M059J (cell line): ENCODE data around the gene FURIN. TPM values are rescaled to one million over a fixed set of nuclear protein-coding genes. Genes with fewer than 3 reads are reported as not detected.

Source experiments
- total RNA-seq: library from RNA; depleted of rRNA; stranded (reverse); fragments of >200 nt; shearing (Covaris generic); gene quantifications from 2 replicates; pipeline ENCODE4 v1.2.3, GENCODE V29; 2014; rRNA removed

Gene FURIN
- total RNA-seq, 1 experiment from 2014 or later = 33.6 TPM

Other genes with a start within 250 kb of the FURIN start
- 7.7 and 9.0 TPM in 2 replicates for gene BLM, start 151.2 kb upstream of the FURIN start, total RNA-seq
- not detected in 2 replicates for gene FES, start 15.9 kb downstream of the FURIN start, total RNA-seq
- gene MAN2A2, start 34.7 kb downstream of the FURIN start, total RNA-seq = 4.2 and 9.6 TPM in 2 replicates
- gene HDDC3, start 64.0 kb downstream of the FURIN start, total RNA-seq = 9.9 and 12.4 TPM in 2 replicates
- gene UNC45A, start 66.7 kb downstream of the FURIN start, total RNA-seq = 34.0 and 54.9 TPM in 2 replicates
- gene RCCD1, start 86.3 kb downstream of the FURIN start, total RNA-seq = 6.4 and 13.0 TPM in 2 replicates
- 262 and 342 TPM in 2 replicates for gene PRC1, start 125.9 kb downstream of the FURIN start, total RNA-seq
- gene VPS33B, start 154.0 kb downstream of the FURIN start, total RNA-seq = 7.3 TPM in 2 replicates
- not detected in 2 replicates for gene SV2B, start 231.7 kb downstream of the FURIN start, total RNA-seq